Stimulated activated CD8-positive, alpha-beta memory T cell treated with anti-CD3 and anti-CD28 coated beads, Interleukin-4, amount 100 ng/mL, for 1 hour (primary cell): ENCODE measurements around the gene PARD3B.
"Not testable (repeated sequence)": the region's sequence is repeated elsewhere in the genome, so short reads cannot be mapped to it uniquely, and the experiment has no call there.

Experiments used
- DNase-seq, 2 donors: peaks; one replicate each; pipeline ENCODE4 v3.0.0-alpha.2; 2020; ENCODE audit warnings: low read depth in 2 of 2, low spot score in 1 of 2

PARD3B gene

DNA sequence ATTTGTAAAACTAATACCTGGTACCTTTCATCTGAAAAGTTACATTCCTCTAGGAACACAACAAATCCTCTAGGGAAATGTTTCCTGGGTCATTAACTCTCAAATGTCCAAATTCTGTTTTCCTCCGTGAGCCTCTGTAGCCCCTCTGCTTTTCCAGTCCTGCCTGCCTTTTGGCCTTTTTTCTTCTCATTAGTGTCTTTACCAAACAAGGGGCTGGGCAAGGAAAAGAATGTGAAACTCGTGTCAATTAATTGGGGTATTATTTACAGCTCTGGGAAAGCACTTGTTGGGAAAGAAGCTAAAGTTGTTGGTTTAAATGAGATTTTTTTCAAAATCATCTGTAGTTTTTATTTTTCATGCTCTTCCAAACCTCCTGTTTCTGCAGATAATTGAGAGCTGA is 938.9 kb downstream of the PARD3B start:
- no peak for DNase-seq

DNA sequence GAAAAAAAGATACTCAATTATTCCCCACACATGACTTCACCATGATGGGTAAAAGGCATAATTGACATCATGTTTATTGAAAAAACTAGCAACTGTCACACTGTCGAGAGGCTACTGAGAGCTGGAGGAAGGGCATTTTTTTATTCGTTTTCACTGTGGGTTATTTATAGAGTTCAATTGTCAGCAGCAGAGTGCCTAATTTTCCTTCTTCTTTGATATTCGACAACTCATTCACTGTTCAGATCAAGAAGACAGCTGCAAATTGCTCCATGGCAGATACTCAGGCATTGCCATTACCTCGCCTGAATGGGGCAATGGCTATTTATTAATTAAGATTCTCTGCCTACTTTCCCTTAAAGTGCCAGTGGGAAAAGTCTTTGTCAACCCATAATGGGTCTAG is 939.5 kb downstream of the PARD3B start:
- DNase-seq, result no peak

DNA sequence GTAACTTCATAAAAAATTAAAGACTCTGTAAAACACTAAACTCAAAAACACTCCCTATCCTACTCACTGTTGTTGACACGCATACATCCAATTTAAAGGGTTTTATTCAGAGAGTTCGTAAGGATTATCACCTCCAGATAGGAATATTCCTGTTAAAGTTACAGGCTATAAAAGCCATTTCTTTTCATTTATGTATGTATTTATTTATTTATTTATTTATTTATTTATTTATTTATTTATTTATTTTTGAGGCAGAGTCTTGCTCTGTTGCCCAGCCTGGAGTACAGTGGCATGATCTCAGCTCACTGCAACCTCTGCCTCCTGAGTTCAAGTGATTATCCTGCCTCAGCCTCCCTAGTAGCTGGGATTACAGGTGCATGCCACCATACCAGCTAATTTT is 948.3 kb downstream of the PARD3B start:
- DNase-seq, result not testable (repeated sequence)

DNA sequence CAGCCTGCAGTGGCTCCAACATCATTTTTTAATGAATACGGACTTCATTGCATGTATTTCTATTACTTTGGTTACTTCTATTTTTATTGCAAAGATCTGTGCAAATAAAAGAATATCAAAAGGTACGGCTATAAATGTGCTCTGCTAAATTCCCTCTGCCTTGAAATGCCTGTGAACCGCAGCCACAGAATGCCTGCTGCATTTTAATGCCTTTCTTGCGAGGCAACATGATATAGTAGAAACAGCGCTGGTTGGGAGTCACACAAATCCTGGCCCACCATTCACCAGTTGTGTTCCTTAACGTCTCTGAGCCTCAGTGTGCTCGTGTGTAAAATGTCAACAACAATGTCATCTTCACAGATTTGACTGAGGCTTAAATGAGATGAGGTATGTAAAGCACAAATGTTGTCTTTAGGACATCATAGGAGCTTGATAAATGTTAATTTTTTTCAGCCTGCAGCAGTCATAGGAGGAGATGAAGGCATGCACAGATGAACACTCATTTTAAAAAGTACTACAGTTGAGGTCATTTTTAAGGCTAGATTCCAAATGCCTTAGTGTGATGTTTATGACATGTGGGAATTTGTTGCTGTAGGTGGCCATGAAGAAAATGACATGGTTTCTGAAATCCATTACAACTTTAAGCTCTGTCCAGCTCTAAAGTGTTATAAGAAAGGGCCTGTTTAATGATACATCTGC is 949.4 kb downstream of the PARD3B start:
- no peak for DNase-seq

DNA sequence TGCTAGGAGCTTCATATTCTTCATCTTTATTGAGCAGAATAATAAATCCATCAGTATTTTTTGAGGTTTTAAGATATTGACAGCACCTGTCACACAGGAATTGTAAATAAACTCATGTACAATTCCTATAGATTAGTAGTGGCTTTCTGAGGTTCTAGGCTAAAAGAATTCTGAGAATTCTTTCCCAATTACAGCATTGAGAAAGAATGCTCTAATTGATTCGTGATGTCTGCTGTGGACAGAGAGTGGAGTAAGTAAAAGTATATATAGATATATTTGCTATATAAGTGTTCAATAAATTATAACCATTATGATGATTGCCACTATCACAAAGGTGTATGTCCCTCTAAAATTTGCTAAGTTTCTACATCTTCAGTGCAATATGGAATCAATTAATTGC is 950.5 kb downstream of the PARD3B start:
- DNase-seq, result no peak

DNA sequence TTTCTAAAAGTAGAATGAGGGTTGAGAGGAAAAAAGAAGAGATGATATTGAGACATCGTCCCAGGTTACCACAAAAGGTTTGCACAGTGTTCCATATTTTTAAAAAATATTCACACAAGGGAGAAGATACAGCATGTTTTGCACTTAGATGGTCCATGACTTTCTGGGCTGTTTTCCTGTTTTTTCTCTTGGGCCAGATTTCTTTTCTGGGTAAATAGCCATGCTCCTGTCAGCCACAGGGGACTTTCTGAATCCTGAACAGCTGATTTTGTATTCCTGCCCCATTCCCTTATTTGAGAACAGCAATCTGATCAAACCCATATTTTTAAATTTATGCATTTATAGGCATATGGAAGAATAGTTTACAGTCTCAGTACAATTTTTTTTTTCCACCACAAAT is 951.1 kb downstream of the PARD3B start:
- no peak for DNase-seq

DNA sequence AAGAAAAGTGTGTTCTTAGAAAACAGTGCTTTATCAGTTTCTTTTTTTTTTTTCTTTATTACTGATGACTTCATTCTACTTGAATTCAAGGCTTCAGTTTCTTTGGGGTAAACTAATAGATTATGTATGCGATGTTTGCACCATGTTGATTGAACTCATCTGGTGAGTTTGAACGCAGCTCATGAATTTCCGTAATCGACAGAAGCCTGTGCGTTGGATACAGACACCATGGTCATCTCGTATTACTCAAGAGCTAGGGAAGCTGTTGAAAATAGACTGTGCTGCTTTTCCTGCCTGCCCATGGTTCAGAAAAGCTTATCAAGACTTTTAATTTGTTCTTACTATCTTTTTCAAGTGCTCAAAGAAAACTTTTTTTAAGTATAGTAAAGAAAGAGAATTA is 951.5 kb downstream of the PARD3B start:
- no peak for DNase-seq

DNA sequence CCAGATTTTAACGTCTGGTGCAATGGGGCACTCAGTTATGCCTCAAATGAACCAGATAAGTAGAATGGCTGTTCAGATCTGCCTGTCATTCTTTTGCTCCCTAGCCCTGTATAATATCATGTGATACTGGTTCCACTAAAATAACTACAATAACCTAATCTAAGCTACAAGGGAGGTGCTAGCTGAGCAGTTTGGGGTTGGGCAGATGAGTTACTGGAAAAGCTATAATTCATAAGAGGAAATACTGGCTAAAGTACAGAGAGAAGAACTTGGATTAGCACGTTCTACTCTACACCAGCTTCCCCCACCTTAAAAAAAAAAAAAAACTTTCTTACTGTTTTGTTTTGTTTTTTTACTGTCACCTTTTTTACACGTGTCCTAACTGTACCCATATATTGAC is 953.7 kb downstream of the PARD3B start:
- DNase-seq, result no peak

DNA sequence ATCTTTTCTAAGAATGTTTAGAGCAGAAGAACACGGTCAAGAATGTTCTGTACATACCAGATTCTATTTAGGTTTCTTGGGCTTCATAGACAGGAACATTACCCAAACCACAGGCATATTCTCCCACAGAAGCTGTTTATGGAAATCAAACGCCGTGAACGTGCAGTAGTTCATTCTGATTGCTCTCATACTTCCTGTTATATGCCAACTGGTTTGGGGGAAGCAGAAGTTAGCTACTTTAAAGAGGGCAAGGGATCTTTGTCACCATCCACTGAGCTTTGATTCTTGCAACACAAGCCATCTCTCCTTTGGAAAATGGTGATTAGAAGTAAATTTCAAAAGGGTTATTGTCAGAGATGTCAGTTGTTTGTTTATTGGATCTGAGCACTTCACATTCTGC is 954.8 kb downstream of the PARD3B start:
- DNase-seq, result no peak

DNA sequence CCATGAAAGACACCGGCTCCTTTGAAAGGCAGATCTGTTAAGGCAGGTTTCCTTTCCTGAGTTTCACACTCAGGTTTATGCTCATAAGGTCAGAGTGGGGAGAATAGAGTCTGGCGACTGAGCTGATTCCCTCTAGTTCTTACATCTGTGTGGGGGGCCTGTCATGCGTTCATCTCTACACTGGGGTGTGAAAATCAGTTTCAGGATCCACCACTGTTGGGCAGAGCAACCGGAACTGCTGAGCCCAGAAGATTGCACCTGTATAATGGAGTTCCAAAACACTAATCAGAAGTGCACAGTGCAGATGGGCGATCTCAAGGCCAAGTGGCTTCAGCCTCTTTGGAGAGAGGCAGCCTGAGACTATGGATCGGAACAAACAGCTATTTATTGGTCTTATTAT is 955.7 kb downstream of the PARD3B start:
- DNase-seq, result no peak

DNA sequence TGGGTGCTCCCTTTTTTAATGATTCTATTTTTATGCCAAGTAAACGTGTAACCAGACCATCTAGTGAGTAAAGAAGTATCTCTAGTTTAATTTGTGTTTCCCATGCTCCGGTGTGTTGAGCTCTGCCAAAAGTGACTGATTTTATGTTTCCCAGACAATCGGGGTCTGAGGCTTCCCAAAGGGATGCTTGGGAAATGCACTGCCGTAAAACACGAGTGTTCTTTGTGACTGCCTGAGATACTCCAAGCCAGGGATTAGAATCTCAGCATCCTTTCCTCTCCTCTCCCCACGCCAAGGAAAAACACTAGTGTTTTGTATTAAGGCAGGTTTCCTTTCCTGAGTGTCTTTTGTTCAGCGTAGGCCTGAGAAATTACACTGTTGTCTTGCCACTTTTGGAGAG is 956.6 kb downstream of the PARD3B start:
- DNase-seq, result no peak

DNA sequence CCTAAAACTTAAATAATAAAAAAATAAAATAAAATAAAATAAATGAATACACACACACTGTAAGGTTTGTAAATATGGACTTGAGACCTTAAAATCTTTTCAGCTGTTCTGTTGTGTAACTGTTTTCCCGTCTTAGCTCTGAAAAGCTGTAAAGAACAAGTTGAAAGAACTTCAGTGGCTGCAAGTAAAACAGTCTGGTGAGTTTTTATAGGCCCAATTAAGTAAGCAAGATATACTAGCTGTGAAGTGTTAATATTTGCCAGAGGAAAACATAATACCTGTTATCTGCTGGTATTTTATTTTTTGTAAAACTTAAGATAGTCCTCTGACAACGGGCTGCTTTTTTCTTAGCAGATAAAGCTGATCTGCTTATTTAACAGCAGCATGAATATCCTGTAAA is 960.1 kb downstream of the PARD3B start:
- no peak for DNase-seq

DNA sequence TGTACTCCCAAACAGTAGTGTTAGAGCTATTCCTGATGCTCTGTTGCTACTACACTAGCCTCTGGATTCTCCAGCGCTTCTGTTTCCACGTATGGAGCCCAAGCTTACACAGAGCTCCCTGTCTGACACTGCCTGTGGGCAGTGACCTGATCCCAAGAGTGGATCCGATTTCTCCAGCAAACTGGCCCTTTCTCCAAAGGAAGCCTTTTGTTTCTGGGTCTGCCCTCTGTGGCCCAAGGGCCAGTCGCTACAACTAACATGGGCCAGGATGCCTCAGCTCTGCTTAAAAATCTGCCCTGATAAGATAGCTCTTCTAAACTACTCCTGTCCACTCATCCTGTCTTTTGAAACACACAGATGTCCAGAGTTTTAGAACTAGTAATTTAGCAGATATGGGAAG is 964.4 kb downstream of the PARD3B start:
- DNase-seq, result no peak

DNA sequence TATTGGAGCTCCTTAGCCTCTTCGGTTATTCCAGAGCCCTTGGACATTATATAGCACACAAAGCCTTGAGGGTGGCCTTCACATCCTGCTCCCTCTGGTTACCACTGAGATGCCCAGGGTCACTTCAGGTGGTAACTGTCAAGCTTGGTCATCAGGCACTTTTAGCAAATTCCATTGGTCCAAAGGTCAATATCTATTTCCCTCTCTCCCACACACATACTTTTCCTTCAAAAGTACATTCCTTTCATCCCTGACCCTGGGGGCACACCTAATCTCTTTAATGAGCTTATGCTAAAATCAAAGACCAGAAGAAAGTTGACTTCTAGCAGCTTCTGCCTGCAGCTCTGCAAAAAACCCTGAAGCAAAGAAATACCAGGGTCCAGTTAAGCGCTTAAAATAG is 965.1 kb downstream of the PARD3B start:
- DNase-seq, result no peak

DNA sequence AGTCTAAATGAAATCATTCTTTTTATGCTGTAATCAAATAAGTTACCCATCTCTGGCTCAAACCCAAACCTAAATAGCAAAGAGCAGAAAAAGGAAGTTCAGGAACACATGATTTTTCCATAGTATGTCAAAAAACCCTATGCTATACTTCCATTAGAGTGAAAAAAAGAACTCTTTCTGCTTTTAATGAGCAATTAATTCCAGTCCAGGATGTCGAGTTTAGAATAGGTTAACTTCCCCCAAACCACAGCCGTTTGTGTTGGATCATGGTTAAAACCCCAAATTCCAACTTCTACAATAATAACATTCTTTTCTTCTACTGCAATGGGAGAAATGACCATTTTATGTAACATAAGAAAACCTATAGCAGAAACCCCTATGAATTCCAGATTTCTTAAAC is 965.9 kb downstream of the PARD3B start:
- no peak for DNase-seq

DNA sequence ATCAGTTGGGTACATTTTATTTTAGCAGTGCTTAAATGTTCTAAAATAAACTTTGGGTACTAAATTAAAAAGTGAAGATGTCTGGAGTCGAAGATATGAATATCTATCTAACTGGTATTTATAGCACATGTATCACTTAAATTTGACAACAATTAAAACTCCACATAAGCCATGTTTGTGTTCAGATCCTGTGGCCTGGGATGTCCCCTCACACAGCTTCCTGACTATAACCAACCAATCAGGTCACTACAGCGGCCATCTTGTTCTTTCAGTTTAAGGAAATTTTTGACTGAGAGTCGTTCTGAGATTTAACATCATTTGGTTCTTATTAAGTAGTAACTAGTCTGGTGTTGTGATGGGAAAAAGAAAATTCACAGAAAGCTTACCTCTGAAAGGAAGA is 966.4 kb downstream of the PARD3B start:
- DNase-seq, result no peak

DNA sequence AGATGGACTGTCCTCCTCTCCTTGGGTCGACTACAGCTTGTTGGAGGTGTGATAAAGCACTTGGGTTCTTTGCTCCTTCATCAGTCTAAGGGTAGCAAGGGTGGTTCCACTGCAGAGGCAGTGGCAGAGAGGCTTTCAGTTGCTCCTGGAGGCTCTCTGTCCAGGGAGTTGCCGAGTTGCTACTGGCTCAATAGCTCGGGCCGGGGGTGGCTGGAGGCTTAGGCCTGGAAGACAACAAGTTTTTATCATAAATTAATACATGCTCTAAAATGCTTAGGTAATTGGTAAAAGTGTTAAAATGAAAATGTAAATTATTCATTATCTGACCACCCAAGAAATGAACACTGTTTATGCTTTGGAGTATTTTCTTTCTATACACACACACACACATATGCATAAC is 975.0 kb downstream of the PARD3B start:
- DNase-seq, result no peak

DNA sequence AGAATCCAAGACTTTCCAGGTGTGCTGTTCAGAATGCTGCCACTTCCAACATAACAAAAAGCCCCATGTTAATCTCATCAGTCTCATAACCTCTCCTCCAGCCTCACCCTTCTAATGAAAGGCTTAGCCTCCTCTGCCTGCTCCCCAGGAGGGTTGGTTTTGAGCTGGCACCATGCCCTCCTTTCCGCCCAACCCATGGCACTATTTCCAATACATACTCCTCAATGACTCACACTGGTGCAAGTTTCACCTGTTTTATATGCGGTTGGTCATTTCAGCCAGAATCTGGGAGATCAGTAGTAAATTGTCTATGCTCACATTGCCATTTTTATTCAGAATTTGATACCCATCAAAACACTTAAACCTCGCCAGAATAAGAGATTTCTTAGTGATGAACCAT is 979.4 kb downstream of the PARD3B start:
- DNase-seq, result no peak

DNA sequence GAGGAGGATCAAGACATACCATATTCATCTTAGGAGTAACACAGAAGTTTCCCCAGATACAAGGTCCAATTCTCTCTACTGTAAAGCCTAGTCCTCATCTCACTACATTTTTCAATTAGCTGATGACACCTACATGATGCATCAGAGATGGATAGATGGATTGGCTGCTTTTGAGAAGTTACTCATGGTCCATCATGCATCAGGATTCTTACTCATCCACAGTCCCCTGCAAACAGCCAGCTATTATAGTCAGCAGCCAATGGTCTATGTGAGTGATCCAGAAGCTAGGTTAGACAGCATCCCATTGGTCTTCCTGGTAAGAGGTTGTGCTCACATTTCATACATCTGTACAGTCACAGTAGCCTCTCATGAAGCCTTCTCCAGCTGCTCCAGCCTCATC is 982.5 kb downstream of the PARD3B start:
- DNase-seq, result no peak

DNA sequence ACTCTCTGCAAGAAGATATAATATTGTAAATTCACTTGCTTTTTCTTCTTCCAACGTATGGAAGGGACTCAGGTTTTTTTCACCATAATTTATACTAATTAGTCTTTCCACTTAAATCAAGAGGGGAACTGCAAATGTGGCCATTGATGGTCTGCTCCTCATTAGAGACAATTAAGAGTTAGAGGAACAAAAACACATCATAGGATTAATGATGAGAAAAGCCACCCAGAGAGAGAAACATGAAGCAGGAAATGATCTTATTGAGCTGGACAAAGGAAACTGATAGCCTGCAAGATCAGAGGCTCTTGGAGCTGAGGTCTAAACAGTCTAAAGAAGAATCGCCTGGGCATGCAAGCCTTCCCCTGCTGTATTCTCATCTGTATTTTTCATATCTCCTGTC is 985.8 kb downstream of the PARD3B start:
- no peak for DNase-seq

DNA sequence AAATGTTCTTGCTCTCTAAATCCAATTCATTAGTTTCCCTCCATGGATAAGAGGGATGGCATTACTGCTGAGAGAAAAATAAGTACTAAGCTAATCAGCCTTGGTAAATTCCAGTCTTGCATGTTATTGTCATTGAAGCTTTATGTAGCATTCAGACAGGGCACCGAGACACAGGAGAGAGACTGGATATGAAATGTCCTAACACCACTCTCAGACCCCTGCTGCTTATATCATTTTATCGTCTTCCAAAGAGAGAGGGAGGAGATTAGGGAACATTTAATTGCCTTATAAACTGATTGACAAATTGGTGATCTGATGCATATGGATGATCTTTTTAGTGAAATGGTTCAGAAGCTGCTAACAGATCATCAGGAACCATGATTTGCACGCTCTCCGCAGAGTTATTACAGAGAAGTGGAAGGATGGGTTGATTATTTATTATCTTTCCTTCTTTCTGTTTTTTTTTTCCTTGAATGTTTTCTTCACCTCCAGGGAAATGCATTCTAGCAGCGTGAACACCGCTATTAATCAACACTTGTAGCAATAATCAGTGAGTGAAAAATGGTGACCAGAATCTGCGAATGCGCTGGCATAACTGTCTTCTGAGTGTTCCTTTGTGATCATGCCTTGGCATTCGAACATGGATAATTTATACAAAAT is 986.3 kb downstream of the PARD3B start:
- no peak for DNase-seq

DNA sequence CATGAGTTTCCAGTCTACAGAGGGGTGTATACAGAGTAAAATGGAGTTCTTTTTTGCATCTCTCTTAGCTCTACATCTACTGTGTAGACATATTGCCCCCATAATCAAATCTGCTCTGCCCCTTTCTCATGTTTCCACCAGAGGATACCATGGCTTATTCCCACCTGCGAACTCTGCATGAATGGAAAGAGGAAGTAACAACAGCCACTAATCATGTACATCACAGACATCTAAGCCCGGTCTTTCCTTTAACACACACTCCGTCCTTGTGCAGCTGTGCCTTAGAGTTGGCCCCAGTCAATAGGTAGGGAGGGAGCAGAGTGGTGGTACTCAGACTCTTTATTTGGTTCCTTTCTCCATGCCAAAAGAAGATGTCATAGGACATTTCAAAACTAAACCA is 989.7 kb downstream of the PARD3B start:
- DNase-seq, result no peak

DNA sequence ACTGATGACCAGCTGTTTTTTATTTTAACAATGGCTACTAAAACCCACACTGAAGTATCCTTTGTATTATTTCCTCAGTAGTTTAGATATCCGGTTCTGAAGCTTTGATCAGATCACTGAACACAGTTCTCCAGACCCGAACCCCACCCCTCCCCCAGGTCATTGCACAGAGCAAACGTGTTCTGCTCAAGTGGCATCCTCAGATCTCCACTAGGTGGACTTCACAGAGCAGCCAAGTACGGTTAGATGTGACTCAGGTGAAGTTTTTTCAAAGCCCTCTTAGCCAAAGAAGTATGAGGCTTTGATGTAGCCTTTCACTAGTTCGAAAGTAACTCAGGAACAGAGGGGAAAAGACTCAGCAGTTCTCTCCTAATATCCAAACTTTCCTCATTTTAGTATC is 994.3 kb downstream of the PARD3B start:
- no peak for DNase-seq
